GM12872 (cell line): ENCODE measurements around the gene TLCD3A.

ENCODE experiments used
- CTCF ChIP-seq: IDR thresholded peaks from 3 replicates; pipeline ENCODE4 v1.5.1; 2011; ENCODE audit warnings: low read depth, mild to moderate bottlenecking, low read length, moderate library complexity; ENCODE audit not compliant: insufficient read depth

The TLCD3A gene

DNA sequence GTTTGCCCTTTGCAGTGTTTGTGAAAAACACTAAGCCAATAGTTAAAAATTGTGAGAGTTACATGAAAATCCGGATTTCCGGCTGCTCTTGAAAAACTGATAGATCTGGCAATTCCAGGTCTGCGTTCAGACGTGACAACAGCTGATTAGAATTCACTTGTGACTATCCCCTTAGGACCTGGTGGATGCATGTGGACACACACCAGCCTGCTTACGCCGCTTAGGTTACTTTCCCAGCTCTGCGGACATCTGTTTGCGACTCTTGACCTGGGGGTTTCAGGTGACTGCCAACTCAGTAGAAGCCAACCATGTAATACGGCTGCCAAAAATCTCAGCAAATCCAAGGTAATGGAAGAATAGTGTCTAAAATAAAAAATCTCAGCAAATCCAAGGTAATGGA, 42.0 kb upstream of the TLCD3A start:
- TF ChIP-seq CTCF = no peak

GRCh38 chr17:691423-691822, 41.0 kb upstream of the TLCD3A start:
- no peak for TF ChIP-seq CTCF

DNA sequence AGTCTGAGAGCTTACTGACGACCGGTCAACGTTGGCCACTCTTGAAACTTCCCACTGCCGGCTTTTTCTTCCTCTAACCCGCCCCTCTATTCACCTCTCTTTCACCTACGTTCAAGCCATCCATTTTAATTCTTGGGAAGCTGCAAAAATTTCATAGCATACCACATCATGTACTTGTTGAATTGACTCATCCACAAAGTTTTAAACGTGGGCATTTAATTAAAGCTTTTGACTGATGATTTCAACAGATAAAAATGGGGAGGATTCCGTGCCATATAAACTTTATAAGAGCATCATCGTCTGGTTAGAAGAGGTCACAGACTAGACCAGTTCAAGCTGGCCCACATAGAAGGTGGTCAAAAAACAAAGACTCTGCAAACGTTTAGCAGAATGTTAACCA, 40.3 kb upstream of the TLCD3A start:
- TF ChIP-seq CTCF = no peak

DNA sequence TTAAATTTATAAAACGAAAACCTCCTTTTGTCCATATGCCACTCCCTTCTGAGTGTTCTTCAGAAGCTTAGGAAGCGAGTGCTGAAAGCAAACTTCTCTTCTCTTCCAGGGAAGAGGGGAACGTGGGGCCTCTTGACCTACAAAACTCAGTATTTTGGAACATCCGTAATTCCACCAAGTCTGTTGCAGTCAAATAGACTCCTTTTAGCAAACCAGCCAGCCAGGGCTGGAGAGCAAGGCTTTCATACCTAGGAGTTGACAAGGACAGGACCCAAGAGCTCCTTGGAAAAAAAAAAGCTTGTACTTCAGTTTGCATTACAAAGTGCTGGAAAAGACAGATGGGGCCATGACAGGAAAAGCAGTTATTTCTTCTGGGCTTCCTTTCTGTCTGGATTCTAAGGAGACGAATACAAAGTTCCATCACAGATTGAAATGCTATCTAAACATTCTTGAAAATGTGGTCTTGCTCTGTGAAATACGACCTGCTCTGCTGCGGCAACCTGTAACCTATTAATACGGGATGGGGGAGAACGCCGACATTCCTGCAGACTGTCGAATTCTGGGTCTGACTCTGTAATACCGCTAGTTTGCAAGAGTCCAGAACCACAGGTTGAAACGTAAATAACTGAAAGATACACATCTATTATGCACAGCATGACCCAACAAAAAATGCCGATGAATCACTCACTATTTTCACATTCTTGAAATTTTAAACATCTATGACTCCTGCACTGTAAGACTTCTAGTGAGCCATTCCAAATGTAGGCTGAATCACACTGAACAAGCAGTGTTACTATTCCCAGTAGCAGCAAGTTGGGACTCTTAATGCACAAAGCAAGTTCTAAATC, 38.4 kb upstream of the TLCD3A start:
- TF ChIP-seq CTCF = no peak

DNA sequence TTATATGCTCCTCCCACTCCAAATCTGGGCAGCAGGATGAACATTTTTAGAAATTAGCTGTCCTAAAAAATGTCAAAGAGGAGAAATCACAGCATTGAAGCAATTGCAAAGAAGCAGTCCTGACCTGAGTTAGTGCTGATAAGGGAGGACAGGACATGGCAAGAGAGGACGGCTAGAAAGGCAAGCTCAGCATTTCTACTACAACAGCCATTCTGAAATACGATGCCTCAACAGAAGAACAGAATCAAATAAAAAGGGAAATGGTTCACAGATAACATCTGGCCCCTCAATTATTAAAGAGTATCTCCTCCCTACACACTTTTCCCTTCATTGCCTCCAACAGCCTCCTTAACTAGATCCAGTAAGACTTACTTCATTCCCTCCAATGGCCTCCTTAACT, 36.0 kb upstream of the TLCD3A start:
- no peak for TF ChIP-seq CTCF

- TF ChIP-seq CTCF = no peak
These were observed 34.7 kb upstream of the TLCD3A start for GRCh38 chr17:697682-698081.

DNA sequence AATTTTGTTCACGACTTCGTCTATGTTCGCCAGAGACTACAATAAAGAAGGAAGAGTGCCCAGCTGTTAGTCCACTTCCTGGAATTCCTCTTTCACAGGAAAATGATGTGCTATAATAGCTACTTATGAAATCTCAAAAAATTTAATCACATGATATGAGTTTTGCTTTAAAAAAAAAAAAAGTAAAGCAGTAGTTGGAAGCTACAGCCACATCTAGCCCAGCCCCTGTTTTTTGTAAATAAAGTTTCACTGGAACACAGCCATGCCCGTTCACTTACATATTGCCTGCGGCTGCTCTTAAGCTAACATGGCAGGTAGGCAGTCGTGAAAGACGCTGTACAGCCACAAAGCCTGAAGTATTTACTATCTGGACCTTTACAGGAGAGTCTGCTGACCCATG, 33.1 kb upstream of the TLCD3A start:
- TF ChIP-seq CTCF = no peak
